Glomerular visceral epithelial cell (primary cell): ENCODE results near the gene PBX1.

Experiments used
- DNase-seq: peaks from one replicate; pipeline ENCODE4 v3.0.0-alpha.2; 2016; ENCODE audit errors: extremely low spot score

Gene PBX1

DNA sequence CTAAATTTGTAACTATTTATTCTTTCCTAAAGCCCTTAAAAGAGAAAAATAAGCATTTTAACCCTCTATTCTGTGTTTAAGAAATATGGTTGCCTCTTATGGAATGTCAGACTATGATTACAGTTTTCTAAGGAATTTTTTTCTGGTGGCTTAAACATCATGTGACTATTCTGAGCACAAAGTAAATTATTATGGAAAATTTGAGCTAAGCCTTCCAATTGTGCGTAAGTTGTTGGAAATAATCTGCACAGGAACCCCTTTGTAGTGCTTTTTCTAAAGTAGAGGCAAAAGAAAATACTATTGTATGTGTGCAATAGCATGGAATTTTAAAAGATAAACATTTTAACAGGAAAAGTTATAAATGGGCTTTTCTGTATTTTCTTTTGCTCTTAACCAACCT, 254.8 kb downstream of the PBX1 start:
- no peak for DNase-seq

GRCh38 chr1:164821648-164822047, 262.7 kb downstream of the PBX1 start:
- DNase-seq, result no peak

DNA sequence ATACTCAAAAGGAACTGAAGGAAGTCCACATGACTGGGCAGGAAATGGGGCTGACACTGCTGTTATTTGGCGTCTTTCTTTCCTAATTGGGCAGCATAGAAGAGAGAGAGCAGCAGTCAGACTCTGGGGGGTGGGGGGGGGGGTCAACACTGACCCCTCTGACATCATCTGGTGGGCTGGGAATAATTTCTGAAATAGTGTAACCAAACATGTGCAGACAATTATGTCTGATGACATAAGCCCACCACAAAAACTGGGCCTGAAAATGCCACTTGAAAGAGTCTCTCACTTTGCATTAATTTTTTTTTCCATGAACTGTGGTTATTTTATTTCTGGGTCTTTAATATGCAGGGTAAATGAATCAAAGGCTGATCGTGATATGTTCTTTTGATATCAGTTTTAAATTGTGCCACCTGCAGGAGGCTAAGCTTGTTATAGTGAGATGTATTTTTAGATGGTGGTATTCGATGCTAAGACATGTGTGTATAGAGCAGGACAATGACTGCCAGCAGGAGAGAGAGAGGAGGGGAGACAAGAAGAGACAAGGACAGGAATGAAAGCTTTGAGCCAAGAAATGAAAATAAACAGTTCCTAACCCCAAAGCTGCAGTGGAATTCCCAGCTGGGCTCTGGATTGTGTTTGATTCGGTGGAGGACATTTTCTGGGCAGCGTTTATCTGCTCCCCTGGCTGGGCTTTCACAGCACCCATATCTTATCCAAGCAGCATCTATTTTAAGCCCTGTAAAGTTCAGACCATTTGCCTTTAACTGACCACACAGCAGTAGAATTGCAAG, 264.7 kb downstream of the PBX1 start:
- no peak for DNase-seq

- DNase-seq, result no peak
Measured at GRCh38 chr1:164824542-164824941, 265.6 kb downstream of the PBX1 start.

DNA sequence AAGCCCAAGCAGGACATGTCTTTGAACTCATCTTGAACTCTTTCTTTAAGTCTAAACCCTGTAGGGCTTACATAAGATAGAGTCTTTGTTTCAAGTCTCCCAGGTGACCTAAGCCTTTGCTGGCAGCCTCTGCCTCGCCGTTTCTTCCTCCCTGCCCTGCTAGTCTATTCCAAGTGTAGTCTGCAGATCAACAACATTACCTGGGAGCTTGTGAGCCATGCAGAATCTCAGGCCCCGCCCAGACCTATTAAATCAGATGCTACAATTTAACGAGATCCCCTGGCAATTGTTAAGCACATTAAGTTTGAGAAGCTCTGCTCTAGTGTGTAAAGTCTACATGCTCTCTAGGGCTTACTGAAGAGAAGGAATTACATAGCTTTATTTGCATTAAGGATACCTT, 271.6 kb downstream of the PBX1 start:
- no peak for DNase-seq

DNA sequence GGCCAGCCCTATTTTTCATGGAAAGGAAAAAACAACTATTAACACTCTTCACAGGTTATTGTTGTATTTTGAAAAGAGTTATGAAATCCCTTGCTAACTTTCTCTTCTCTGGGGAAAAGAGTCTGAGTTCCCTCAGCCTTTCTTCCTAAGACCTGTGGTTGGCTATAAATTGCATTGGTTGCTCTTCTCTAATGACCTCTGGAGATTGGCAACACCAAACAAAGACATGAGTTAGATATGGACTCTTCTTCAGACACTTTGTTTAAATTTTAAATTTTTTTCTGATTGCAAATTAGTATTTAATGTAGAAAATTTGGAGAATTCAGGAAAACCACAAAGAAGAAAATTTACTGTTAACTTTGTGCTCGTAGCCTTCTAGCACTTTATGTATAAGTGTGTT, 275.7 kb downstream of the PBX1 start:
- no peak for DNase-seq

DNA sequence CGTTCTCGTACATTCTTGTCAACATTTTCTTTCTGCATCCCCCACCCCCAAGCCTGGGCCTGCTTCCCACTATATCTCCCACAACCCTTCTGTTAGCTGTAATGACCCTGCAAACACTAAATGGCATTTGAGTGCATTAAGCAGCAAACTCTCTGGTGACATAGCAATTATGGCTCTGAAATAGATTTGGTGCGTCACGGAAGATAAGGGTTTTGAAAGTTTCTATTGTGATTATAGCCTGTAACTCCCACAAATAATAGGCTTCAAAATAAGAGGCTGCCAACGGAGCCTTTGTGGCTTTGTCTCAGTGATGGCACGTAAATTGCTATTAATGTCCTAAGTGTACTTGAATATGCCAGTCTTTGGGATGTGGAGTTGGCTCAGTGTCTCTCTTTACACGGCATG, 277.6 kb downstream of the PBX1 start:
- no peak for DNase-seq

DNA sequence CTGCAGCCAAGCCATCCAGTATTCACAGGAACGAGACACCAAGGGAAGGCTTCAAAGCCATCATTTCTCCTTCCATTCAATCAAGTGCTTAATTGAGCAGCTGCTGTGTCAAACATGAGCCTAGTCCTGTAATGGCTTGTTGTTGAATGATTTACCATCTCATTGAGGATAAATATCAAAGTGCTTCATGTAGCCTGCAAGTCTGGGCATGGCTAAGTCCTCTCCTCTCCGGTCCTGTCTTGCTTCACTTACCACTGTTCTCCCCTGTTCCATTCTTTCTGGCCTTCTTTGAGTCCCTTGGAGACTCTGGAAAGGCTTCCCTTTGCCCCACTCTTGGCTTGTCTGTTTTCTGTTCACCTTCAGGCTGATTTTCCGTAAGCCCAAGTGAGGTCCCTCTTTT, 279.8 kb downstream of the PBX1 start:
- DNase-seq, result no peak

DNA sequence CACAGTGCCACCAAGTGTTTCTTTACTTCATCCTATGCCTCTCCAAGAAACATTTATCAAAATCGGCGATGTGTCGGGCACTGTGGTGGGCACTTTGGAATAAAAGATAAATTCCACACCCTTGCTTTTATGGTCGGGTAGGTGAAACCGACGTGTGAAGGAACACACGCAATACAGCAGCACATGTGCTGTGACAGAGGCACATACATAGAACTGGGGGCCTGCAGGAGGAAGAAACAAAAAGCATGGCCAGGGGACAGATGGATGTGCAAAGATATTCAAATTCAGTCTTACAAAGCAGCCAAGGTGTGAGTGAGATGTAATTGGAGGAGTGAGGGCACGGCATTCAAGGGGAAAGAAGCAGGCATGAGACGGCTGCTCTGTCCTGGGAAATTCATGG, 282.0 kb downstream of the PBX1 start:
- DNase-seq, result no peak

DNA sequence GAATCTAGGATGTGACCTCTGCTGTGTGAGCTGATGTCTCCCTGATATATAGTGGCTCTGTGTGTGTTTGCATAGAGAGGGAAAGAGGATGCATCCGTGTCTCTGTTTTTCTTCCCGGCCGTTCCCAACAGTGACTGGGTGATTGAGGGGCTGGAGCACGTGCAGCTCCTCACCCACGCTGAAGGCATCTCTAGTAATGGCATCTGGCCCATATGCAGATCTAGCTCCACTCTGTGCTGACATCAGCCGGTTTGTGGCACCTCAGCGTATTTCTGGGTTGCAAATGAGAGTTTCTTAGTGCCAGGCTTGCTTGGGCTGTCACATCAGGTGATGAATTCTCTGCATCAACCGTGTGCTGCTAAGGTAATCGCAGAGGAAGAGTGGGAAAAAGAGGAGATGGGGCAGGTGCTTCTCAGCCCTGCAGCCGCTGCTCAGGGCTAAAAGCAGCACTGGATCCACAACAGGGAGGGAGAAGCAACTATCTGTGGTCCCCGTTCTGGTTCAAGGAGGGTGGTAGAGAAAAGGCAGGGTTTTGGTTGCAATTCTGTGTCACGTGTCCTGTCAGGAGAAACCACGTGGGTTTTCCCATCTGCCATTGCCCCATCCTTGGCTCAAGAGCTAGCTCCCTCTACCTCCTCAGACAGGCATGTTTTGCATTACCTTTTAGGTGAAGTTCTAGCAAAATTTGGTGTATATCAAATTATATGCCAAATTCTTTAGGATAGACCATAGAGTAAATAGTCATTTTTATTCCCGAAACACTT, 282.9 kb downstream of the PBX1 start:
- no peak for DNase-seq

DNA sequence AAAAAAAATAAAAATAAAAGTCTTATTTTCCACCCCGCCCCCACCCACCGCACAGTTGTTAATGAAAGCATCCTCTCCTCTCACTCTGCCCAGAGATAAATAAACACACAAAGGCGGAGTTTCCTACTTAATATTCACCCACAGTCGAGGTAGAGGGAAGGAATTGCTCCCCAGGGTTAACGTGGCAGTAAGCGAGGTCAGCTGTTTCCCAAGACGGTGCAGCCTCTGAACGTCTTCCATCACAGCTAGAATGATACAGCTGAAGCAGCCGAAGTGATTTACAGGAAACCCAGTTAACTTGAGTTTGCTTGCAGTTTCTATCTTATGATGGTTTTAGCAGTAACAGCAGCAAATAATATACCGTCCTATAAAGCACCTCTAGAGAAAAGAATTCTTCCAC, 283.9 kb downstream of the PBX1 start:
- no peak for DNase-seq

DNA sequence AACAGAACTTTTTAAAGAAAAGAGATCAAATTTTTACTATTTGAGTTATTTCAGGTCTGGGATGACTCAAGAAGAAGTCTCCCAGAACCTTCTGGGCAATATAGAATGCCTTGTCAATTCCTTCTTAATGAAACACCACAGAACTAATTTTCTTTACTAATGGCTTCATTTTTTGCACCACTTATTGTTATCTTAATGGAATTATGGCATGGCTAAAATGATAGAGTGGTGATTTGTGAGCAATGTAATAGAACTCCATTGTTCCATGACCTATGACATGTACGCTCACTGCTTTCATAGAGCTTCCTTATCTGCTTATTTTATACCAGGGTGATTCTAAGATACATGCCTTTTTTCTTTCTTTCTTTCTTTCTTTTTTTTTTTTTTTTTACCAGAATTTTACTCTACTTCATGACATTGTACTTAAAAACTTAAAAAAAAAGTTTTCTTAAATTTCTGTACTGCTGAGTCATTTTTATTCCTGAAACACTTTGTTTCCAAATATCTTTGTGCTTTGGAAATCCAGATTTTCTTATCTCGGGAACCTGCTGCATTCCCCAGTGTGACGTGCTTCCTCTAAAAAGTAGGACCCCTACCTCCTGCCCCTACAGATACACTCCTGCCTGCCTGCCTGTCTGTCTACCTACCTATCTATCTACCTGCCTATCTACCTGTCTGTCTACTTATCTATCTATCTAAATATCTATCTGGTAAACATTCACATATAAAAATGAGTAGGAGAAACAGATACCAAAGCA, 284.9 kb downstream of the PBX1 start:
- DNase-seq, result no peak

GRCh38 chr1:164846731-164847691, 288.0 kb downstream of the PBX1 start:
- DNase-seq, result no peak

DNA sequence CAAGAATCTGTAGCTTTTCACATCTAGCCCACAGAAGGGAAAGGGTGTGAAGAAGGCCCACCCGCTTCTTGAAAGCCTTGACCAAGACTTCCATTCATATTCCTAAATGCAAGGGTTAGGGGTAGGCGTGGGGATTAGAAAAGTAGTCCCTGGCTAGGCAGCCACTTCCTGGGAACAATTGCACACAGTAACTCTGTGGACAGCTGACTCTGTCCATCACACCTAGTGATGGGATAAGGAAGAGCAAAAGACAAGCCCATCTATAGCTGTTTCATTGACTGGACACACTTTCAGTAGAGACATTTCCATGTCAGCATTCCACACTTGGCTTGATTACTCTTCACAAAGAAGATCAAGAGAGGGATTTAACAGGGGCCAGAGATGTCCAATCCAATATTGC, 294.2 kb downstream of the PBX1 start:
- DNase-seq, result no peak

DNA sequence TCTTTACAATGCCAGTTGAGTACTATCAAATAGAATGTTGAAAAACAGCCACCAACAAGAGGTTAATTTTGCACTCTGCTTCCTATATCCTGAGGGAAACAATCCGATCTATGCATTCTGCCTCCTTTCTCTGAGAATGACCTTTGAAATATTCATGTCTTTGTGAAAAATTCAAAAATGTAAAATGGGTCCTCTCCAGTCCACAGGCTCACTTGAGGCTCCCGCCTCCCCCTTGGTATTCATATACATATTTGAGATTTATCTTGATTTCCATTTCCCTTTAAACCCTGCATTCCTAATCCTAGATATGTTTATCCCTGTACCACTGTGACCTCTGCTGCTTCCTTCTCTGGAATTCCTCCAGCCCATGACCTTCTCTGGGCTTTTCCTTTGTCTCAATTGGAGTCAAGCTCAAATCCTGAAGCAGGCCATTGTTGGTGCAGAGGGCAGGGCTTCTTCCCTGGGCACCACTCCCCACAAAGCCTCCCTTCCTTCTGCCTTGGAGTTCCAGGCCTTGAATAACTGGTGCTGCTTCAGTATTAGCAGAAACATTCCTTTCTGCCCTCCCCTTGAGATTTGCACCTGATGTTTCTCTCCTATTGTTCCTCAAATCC, 296.8 kb downstream of the PBX1 start:
- DNase-seq, result no peak

DNA sequence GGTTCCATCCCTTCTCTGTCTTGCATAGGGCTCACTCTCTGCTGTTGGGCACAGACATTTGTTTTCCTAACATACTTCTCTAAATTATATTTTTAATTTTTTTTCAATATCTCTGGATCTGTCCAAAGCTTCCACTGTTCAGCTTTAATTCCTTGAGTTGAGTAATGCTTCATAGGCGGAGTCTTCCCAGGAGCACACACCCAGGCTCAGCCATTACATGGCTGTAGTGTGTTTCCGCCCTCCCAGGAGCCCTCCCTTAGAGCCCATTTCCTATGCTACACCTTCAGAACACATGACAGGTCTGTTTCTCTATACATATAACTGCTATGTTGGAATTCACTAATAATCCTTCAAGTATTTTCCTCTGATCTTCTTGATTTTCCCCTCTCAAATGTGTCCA, 297.4 kb downstream of the PBX1 start:
- DNase-seq, result no peak

- DNase-seq, result no peak
Measured at GRCh38 chr1:164857439-164857838, 298.5 kb downstream of the PBX1 start.

- no peak for DNase-seq
Measured at GRCh38 chr1:164858096-164858632, 299.2 kb downstream of the PBX1 start.

- no peak for DNase-seq
Measured at GRCh38 chr1:164861632-164862031, 302.6 kb downstream of the PBX1 start.

DNA sequence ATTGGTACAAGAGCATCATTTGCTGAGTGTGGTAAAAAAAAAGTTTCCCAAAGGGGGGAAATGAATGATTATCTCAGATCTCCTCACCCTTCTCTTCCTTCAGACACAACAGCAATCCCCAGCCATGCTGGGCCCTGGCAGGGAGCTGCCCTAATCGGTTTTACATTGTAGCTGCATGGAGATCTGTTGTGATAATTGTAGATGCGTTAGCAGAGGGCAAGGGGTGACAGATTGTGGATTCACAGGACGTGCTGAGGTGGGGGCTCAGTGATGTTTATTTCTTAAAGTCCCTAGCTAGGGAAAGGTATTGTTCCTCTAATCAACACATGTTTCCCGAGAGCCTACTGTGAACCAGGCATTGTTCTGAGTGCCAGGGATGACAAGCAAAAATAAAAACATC, 304.1 kb downstream of the PBX1 start:
- DNase-seq, result no peak

GRCh38 chr1:164864161-164864560, 305.2 kb downstream of the PBX1 start:
- DNase-seq, result no peak
